K562 (cell line): ENCODE results near the gene MYL3. TPM values are rescaled to one million over a fixed set of nuclear protein-coding genes. Genes with fewer than 3 reads are reported as not detected.

ENCODE experiments used
- ATAC-seq: fragments of 200-7000 bp; cut with Tn5 transposase; 3 replicates; pipeline ENCODE4 v1.9.1; 2020; ENCODE audit warnings: moderate library complexity
- BruUV-seq: library from RNA; stranded (reverse); fragments of 400-500 nt; replicated peaks from 2 replicates; lab custom pipeline; 2021; lab: Mats Ljungman, UMichigan
- CTCF ChIA-PET: fragments of 300-600 bp; formaldehyde crosslinking; extraction: SDS; loops from one replicate; lab custom pipeline; 2021; ENCODE audit warnings: low intra/inter-chr PET ratio; lab: Yijun Ruan, JAX
- POLR2A ChIA-PET: fragments of 300-600, 350-650 bp; sonication (Branson Sonifier 250); formaldehyde crosslinking; extraction: SDS; loops from one replicate; lab custom pipeline; 2021; ENCODE audit warnings: antibody characterized with exemption, inconsistent platforms; lab: Yijun Ruan, JAX
- DNase-seq, 4 experiments: peaks; one replicate each; pipeline versions ENCODE4 v3.0.0 to v3.0.0-alpha.2; 2011 to 2018; ENCODE audit warnings: low spot score in 3 of 4, mixed read lengths in 3 of 4; ENCODE audit errors: extremely low read depth in 1 of 4
- FAIRE-seq: peaks from 2 replicates; lab custom pipeline; 2011; peaks lifted over from hg19 to GRCh38; lab: Jason Lieb, UNC
- H2AFZ ChIP-seq: 2 replicates; pipeline ENCODE4 v1.6.0; 2011; ENCODE audit warnings: low read depth, low read length, control low read depth, inconsistent platforms
- H3K27ac ChIP-seq: fragments of 200-600 bp; 3 replicates; pipeline ENCODE4 v1.8.0; 2011; ENCODE audit warnings: low read depth, mild to moderate bottlenecking, control low read depth, inconsistent platforms, low read length, moderate library complexity, mixed read lengths; ENCODE audit errors: extremely low read depth
- H3K27me3 ChIP-seq, 2 experiments: fragments of 300-600 bp in 1 of 2; 2 replicates in 1 of 2; 3 replicates in 1 of 2; pipeline versions ENCODE4 v1.6.0 to v1.8.0; 2011; ENCODE audit warnings: inconsistent platforms in 2 of 2, low read length in 2 of 2, mild to moderate bottlenecking in 1 of 2, mixed read lengths in 1 of 2, moderate library complexity in 1 of 2; ENCODE audit not compliant: control insufficient read depth in 2 of 2, insufficient read depth in 2 of 2
- H3K36me3 ChIP-seq: fragments of 300-600 bp; 3 replicates; pipeline ENCODE4 v1.8.0; 2011; ENCODE audit warnings: mild to moderate bottlenecking, low read length, inconsistent platforms; ENCODE audit not compliant: control insufficient read depth, insufficient read depth
- H3K4me1 ChIP-seq, 2 experiments: fragments of 200-600 bp in 1 of 2; replicated peaks in 1 of 2; 2 replicates in 1 of 2; 3 replicates in 1 of 2; pipeline versions ENCODE4 v1.5.1 to v1.8.0; 2011; ENCODE audit warnings: inconsistent platforms in 2 of 2, low read length in 2 of 2, mild to moderate bottlenecking in 1 of 2, mixed read lengths in 1 of 2, moderate library complexity in 1 of 2; ENCODE audit not compliant: control insufficient read depth in 2 of 2, insufficient read depth in 2 of 2
- H3K4me2 ChIP-seq: 2 replicates; pipeline ENCODE4 v1.6.1; 2011; ENCODE audit warnings: low read length, control low read depth, inconsistent platforms, mixed read lengths; ENCODE audit not compliant: insufficient read depth
- H3K4me3 ChIP-seq: fragments of 200-600 bp; sonication (generic), shearing (Covaris generic); 2 replicates; pipeline ENCODE4 v1.5.1; 2016; ENCODE audit warnings: control low read depth, inconsistent platforms
- H3K79me2 ChIP-seq: fragments of 200-600 bp; 3 replicates; pipeline ENCODE4 v1.8.0; 2011; ENCODE audit warnings: low read length, inconsistent platforms; ENCODE audit not compliant: control insufficient read depth, insufficient read depth
- H3K9ac ChIP-seq, 2 experiments: 2 replicates each; pipeline versions ENCODE4 v1.6.0 to v1.6.1; 2011; ENCODE audit warnings: low read depth in 2 of 2, low read length in 2 of 2, control low read depth in 1 of 2, inconsistent platforms in 1 of 2, mild to moderate bottlenecking in 1 of 2, mixed read lengths in 1 of 2; ENCODE audit not compliant: insufficient read depth in 1 of 2
- H3K9me1 ChIP-seq: one replicate; pipeline ENCODE4 v1.6.0; 2011; ENCODE audit warnings: inconsistent platforms, mild to moderate bottlenecking, low read length, moderate library complexity; ENCODE audit not compliant: control insufficient read depth, insufficient read depth
- H3K9me3 ChIP-seq: replicated peaks from 2 replicates; pipeline ENCODE4 v1.5.1; 2011; ENCODE audit warnings: low read depth, low read length, inconsistent platforms; ENCODE audit not compliant: control insufficient read depth, insufficient read depth
- H4K20me1 ChIP-seq: replicated peaks from 2 replicates; pipeline ENCODE4 v1.6.1; 2011; ENCODE audit warnings: low read length, inconsistent platforms, mixed read lengths; ENCODE audit not compliant: control insufficient read depth, insufficient read depth
- CREB1 ChIP-seq, 2 experiments: sonication (generic) in 1 of 2; formaldehyde crosslinking in 1 of 2; IDR thresholded peaks; 2 replicates each; pipeline versions ENCODE4 v1.6.1 to v1.8.0; 2012 to 2022; ENCODE audit warnings: inconsistent platforms in 1 of 2, mild to moderate bottlenecking in 1 of 2, missing genetic modification reagents in 1 of 2, moderate library complexity in 1 of 2
- CXXC5 ChIP-seq: fragments of 250-450 bp; sonication (Bioruptor Pico); IDR thresholded peaks from 2 replicates; pipeline ENCODE4 v1.8.0; 2022; ENCODE audit warnings: inconsistent platforms, mild to moderate bottlenecking, moderate library complexity
- GTF3C2 ChIP-seq: IDR thresholded peaks from 3 replicates; pipeline ENCODE4 v1.6.1; 2011; ENCODE audit warnings: borderline replicate concordance, mild to moderate bottlenecking, moderate library complexity; ENCODE audit not compliant: insufficient read length; ENCODE audit errors: extremely low read depth
- KAT8 ChIP-seq: fragments of 450-650 bp; IDR thresholded peaks from 2 replicates; pipeline ENCODE4 v1.6.1; 2016; ENCODE audit warnings: low read depth, mild to moderate bottlenecking
- MAX ChIP-seq: sonication (generic); formaldehyde crosslinking; IDR thresholded peaks from 2 replicates; pipeline ENCODE4 v1.9.0; 2022; ENCODE audit warnings: mild to moderate bottlenecking, missing genetic modification reagents
- MTA1 ChIP-seq: fragments of 450-650 bp; IDR thresholded peaks from 2 replicates; pipeline ENCODE4 v1.6.1; 2017; ENCODE audit warnings: borderline replicate concordance
- MTA2 ChIP-seq: fragments of 450-650 bp; IDR thresholded peaks from 2 replicates; pipeline ENCODE4 v1.6.1; 2016; ENCODE audit warnings: low read depth
- NR2F6 ChIP-seq: fragments of 450-650 bp; formaldehyde crosslinking; IDR thresholded peaks from 2 replicates; pipeline ENCODE4 v1.4.0; 2020; ENCODE audit warnings: mild to moderate bottlenecking
- PYGO2 ChIP-seq: fragments of 450-650 bp; IDR thresholded peaks from 2 replicates; pipeline ENCODE4 v1.6.1; 2016; ENCODE audit warnings: mild to moderate bottlenecking, missing genetic modification characterization, moderate library complexity, missing compliant biosample characterization
- RBBP5 ChIP-seq: fragments of 200-600 bp; sonication (generic); IDR thresholded peaks from 2 replicates; pipeline ENCODE4 v1.6.1; 2012; ENCODE audit warnings: borderline replicate concordance, mild to moderate bottlenecking, low read length, control low read depth, inconsistent platforms; ENCODE audit not compliant: insufficient read depth, poor library complexity, severe bottlenecking
- RBM25 ChIP-seq: fragments of 200-400 bp; formaldehyde crosslinking; IDR thresholded peaks from 2 replicates; pipeline ENCODE4 v1.6.1; 2018; ENCODE audit warnings: low read length, low read depth, moderate library complexity; ENCODE audit not compliant: severe bottlenecking
- TEAD1 ChIP-seq, 2 experiments: fragments of 450-650 bp in 1 of 2; sonication (generic) in 1 of 2; formaldehyde crosslinking; IDR thresholded peaks; 2 replicates each; pipeline versions ENCODE4 v1.4.0 to v1.8.0; 2020 to 2022; ENCODE audit warnings: mild to moderate bottlenecking in 2 of 2, missing genetic modification reagents in 1 of 2
- ZC3H11A ChIP-seq: IDR thresholded peaks from 2 replicates; pipeline ENCODE4 v1.6.1; 2012; ENCODE audit warnings: low read depth, low read length, improper control_type of control experiment
- ZNF121 ChIP-seq: sonication (generic); formaldehyde crosslinking; conservative IDR thresholded peaks from 2 replicates; pipeline ENCODE4 v1.8.0; 2022; ENCODE audit warnings: missing genetic modification reagents
- ZNF277 ChIP-seq: fragments of 250-450 bp; sonication (Bioruptor Pico); IDR thresholded peaks from 2 replicates; pipeline ENCODE4 v1.8.0; 2022; ENCODE audit warnings: inconsistent platforms, mild to moderate bottlenecking, moderate library complexity, borderline replicate concordance
- ZNF311 ChIP-seq: fragments of 250-450 bp; sonication (Bioruptor Pico); IDR thresholded peaks from 2 replicates; pipeline ENCODE4 v1.4.0; 2020; ENCODE audit warnings: mild to moderate bottlenecking, moderate library complexity
- ZNF780A ChIP-seq: fragments of 250-450 bp; sonication (Bioruptor Pico); IDR thresholded peaks from 2 replicates; pipeline ENCODE4 v1.5.0; 2021; ENCODE audit warnings: mild to moderate bottlenecking
- WGBS: fragments of 100-300 bp; shearing (Covaris generic); methylation state at CpG from one replicate; pipeline ENCODE4 v1.1.6; 2016; ENCODE audit warnings: low coverage, mixed read lengths; ENCODE audit not compliant: insufficient coverage; ENCODE audit errors: missing lambda C conversion rate; 5-methylcytosine and 5-hydroxymethylcytosine counted together
- in situ Hi-C: fragments of 300-500 bp; cut with MboI; formaldehyde crosslinking; loops from 4 replicates; pipeline ENCODE4 v1.15.0; 2018; ENCODE audit warnings: inconsistent platforms, mixed read lengths
- intact Hi-C: fragments of 100-400 bp; cut with micrococcal nuclease; formaldehyde crosslinking; loops from 2 replicates; pipeline ENCODE4 v1.14.2; 2022
- polyA plus RNA-seq, 8 experiments: library from polyadenylated mRNA; depleted of rRNA in 4 of 8; stranded (reverse) in 5 of 8; unstranded in 3 of 8; fragments of >200 nt; fragmentation: Nextera tagmentation in 2 of 8; fragmentation: Illumina TruSeq in 1 of 8; extraction: Ambion mirVana in 2 of 8; extraction: Trizol in 1 of 8; gene quantifications; 2 replicates each; pipeline versions ENCODE4 v1.2.1 to v1.2.3, GENCODE V29; 2011 to 2014; ENCODE audit warnings: inconsistent platforms in 1 of 8, missing spikeins in 1 of 8
- total RNA-seq, 7 experiments: library from RNA; depleted of rRNA in 6 of 7; stranded (reverse); fragments of >200 nt in 6 of 7; fragmentation: Illumina TruSeq in 2 of 7; extraction: Trizol in 2 of 7; gene quantifications; 2 replicates each; pipeline versions ENCODE4 v1.2.1 to v1.2.3, GENCODE V29; 2011 to 2021; ENCODE audit warnings: low replicate concordance in 1 of 7

Gene MYL3
- total and polyA plus RNA-seq, 9 of the 15 experiments (the other 6 are each of a cell fraction or from before 2014, with no cell fraction given), result 0.14 to 0.45 TPM; not detected in 7

- Histone ChIP-seq H3K9me1 (no peaks in the 10 kb centered on the region), H3K27ac (no peak overlapping the region), H3K9me3 (no peaks in the 10 kb centered on the region), H3K79me2 (no peaks in the 10 kb centered on the region), H3K36me3 (no peaks in the 10 kb centered on the region), H3K27me3 (peaks cover 20 to 60% of the 10 kb centered on the region in 2 experiments), H4K20me1 (peaks cover 34% of the 10 kb centered on the region), H3K9ac (peak overlapping the region in 1 of 2 experiments; percentile 43; a peak in 2 of 4 replicates), H2AFZ (no peak overlapping the region), H3K4me3 (no peak overlapping the region), H3K4me1 (peaks cover 0 to 25% of the 10 kb centered on the region in 2 experiments; a peak in 3 of 5 replicates), H3K4me2 (peak overlapping the region; percentile 36; the same call in 1 of the 2 replicates)
- in situ Hi-C loops (no loop called here), intact Hi-C loops (no loop called here)
- peak in 3 of 4 experiments; percentile 24 to 59 (median 50) for DNase-seq
- no peak for FAIRE-seq
- CTCF ChIA-PET, result no interaction called here
- POLR2A ChIA-PET, result no interaction called here
- no TSS peak for BruUV-seq
- ATAC-seq, result no peak
- WGBS, result 3% methylated on average over 50 of the region's 58 CpGs
- TF ChIP-seq RBM25 (no peak), GTF3C2 (no peak), PYGO2 (tag) (no peak), CXXC5 (0 out of 2 replicates have a peak, but pooled peaks have one; percentile 18), RBBP5 (peak; percentile 17), MTA2 (no peak), TEAD1 (CRISPR knock-in tag; IDR thresholded peaks at IDR 0.05) (no peak), ZNF311 (no peak), ZNF277 (CRISPR knock-in tag) (no peak), ZNF121 (CRISPR knock-in tag) (no peak), CREB1 (IDR thresholded peaks at IDR 0.05) (no peak), CREB1 (CRISPR knock-in tag; IDR thresholded peaks at IDR 0.05) (no peak), ZC3H11A (no peak), MTA1 (no peak), ZNF780A (no peak), NR2F6 (CRISPR knock-in tag) (no peak), MAX (CRISPR knock-in tag) (peak; percentile 56), KAT8 (no peak)
These were observed 29.3 kb upstream of the MYL3 start for GRCh38 chr3:46892285-46893145.
